Measurements from ENCODE around the gene BTAF1. TPM values are rescaled to one million over a fixed set of nuclear protein-coding genes. Genes with fewer than 3 reads are reported as not detected.

The BTAF1 gene
- total and polyA plus RNA-seq, 2 experiments from 2014 or later, result 30.4 to 55.7 TPM

DNA sequence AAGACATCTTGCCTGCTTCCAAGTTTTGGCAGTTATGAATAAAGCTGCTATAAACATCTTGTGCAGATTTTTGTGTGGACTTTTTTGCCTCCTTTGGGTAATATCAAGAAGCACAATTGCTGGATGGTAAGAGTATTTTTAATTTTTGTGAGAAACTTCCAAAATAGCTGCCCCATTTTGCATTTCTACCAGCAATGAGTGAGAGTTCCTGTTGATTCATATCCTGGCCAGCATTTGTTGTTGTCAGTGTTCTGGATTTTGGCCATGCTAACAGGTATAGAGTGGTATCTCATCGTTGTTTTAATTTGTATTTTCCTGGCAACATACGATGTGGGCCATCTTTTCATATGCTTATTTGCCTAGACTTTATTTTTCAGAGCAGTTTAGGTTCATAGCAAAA lies 53.9 kb downstream of the BTAF1 start:
- Histone ChIP-seq H3K27me3 (ENCODE audit: insufficient read depth) (no peaks in the 10 kb centered on the region), H3K4me3 (no peak overlapping the region), H3K4me1 (ENCODE audit: insufficient read depth) (no peaks in the 10 kb centered on the region), H3K9me2 (ENCODE audit: insufficient read depth) (no peaks in the 10 kb centered on the region), H3K4me2 (no peak overlapping the region), H3F3A (replicated peaks; ENCODE audit: low read depth) (no peaks in the 10 kb centered on the region), H2AFZ (no peak overlapping the region), H4K20me1 (replicated peaks; ENCODE audit: insufficient read depth) (peaks cover 4% of the 10 kb centered on the region; the same call in 1 of the 2 replicates), H3K79me2 (replicated peaks; ENCODE audit: insufficient read depth) (no peaks in the 10 kb centered on the region), H3K27ac (ENCODE audit: low read depth) (no peak overlapping the region), H3K36me3 (ENCODE audit: insufficient read depth) (peaks cover 11% of the 10 kb centered on the region)
- Mint-ChIP-seq H3K27me3 (ENCODE audit: insufficient read depth, low read depth, poor library complexity) (no peaks in the 10 kb centered on the region), H3K4me1 (no peaks in the 10 kb centered on the region), H3K9me3 (no peaks in the 10 kb centered on the region), H3K36me3 (ENCODE audit: low read depth) (peaks cover 19% of the 10 kb centered on the region; the same call in 2 of the 3 replicates), H3K27ac (no peak overlapping the region; the same call in 1 of the 2 replicates), H3K4me3 (no peak overlapping the region)
- ATAC-seq, result no peak
- DNase-seq (ENCODE audit: low spot score), result no peak
- TF ChIP-seq EZH2phosphoT487 (IDR thresholded peaks at IDR 0.05; ENCODE audit: unreplicated experiment) (no peak), CTCF (conservative IDR thresholded peaks at IDR 0.05; ENCODE audit: low read depth in 2 of 2) (no peak), STAT1 (IDR thresholded peaks at IDR 0.05; ENCODE audit: unreplicated experiment) (no peak), NANOG (IDR thresholded peaks at IDR 0.05; ENCODE audit: borderline replicate concordance) (no peak), JUNB (IDR thresholded peaks at IDR 0.05; ENCODE audit: unreplicated experiment) (no peak), EZH2 (IDR thresholded peaks at IDR 0.05; ENCODE audit: low read depth, unreplicated experiment) (no peak), ETS1 (IDR thresholded peaks at IDR 0.05) (no peak), ZNF331 (CRISPR knock-in tag; IDR thresholded peaks at IDR 0.05; ENCODE audit: low read depth) (no peak), POLR2AphosphoS5 (IDR thresholded peaks at IDR 0.05; ENCODE audit: low read depth) (no peak), REST (IDR thresholded peaks at IDR 0.05; ENCODE audit: unreplicated experiment) (no peak), ZNF114 (CRISPR knock-in tag; IDR thresholded peaks at IDR 0.05) (no peak), CREB1 (CRISPR knock-in tag; IDR thresholded peaks at IDR 0.05; ENCODE audit: low read depth) (no peak)
- TF ChIP-seq, protein P1, sequence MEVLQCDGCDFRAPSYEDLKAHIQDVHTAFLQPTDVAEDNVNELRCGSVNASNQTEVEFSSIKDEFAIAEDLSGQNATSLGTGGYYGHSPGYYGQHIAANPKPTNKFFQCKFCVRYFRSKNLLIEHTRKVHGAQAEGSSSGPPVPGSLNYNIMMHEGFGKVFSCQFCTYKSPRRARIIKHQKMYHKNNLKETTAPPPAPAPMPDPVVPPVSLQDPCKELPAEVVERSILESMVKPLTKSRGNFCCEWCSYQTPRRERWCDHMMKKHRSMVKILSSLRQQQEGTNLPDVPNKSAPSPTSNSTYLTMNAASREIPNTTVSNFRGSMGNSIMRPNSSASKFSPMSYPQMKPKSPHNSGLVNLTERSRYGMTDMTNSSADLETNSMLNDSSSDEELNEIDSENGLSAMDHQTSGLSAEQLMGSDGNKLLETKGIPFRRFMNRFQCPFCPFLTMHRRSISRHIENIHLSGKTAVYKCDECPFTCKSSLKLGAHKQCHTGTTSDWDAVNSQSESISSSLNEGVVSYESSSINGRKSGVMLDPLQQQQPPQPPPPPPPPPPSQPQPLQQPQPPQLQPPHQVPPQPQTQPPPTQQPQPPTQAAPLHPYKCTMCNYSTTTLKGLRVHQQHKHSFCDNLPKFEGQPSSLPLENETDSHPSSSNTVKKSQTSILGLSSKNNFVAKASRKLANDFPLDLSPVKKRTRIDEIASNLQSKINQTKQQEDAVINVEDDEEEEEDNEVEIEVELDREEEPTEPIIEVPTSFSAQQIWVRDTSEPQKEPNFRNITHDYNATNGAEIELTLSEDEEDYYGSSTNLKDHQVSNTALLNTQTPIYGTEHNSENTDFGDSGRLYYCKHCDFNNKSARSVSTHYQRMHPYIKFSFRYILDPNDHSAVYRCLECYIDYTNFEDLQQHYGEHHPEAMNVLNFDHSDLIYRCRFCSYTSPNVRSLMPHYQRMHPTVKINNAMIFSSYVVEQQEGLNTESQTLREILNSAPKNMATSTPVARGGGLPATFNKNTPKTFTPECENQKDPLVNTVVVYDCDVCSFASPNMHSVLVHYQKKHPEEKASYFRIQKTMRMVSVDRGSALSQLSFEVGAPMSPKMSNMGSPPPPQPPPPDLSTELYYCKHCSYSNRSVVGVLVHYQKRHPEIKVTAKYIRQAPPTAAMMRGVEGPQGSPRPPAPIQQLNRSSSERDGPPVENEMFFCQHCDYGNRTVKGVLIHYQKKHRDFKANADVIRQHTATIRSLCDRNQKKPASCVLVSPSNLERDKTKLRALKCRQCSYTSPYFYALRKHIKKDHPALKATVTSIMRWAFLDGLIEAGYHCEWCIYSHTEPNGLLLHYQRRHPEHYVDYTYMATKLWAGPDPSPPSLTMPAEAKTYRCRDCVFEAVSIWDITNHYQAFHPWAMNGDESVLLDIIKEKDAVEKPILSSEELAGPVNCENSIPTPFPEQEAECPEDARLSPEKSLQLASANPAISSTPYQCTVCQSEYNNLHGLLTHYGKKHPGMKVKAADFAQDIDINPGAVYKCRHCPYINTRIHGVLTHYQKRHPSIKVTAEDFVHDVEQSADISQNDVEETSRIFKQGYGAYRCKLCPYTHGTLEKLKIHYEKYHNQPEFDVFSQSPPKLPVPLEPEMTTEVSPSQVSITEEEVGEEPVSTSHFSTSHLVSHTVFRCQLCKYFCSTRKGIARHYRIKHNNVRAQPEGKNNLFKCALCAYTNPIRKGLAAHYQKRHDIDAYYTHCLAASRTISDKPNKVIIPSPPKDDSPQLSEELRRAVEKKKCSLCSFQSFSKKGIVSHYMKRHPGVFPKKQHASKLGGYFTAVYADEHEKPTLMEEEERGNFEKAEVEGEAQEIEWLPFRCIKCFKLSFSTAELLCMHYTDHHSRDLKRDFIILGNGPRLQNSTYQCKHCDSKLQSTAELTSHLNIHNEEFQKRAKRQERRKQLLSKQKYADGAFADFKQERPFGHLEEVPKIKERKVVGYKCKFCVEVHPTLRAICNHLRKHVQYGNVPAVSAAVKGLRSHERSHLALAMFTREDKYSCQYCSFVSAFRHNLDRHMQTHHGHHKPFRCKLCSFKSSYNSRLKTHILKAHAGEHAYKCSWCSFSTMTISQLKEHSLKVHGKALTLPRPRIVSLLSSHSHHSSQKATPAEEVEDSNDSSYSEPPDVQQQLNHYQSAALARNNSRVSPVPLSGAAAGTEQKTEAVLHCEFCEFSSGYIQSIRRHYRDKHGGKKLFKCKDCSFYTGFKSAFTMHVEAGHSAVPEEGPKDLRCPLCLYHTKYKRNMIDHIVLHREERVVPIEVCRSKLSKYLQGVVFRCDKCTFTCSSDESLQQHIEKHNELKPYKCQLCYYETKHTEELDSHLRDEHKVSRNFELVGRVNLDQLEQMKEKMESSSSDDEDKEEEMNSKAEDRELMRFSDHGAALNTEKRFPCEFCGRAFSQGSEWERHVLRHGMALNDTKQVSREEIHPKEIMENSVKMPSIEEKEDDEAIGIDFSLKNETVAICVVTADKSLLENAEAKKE (CRISPR knock-in tag; IDR thresholded peaks at IDR 0.05), result no peak

Measured in GM23338 (cell line).